ENCODE results near the gene ITSN1.

ITSN1 gene

DNA sequence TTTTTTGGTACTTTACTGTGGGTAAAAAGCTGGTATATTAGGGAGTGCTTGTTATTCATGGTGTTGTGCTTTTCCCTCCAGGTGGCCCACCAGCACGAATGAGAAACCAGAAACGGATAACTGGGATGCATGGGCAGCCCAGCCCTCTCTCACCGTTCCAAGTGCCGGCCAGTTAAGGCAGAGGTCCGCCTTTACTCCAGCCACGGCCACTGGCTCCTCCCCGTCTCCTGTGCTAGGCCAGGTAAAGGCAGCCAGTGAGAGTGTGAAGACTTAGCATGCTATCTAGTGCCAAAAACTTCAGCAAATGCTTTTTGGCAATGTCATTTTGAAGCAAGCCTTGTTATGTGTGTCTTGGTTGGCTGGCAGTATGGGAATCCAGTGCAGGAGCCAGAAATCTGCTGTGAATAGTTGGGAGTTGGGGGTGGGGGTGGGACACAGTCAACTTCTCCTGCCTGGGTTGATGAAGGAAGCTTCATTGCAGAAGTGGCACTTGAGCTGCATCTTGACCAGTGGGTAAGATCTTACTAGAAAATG lies 171.6 kb downstream of the ITSN1 start:
- TF ChIP-seq TAF1 (IDR thresholded peaks at IDR 0.05; ENCODE audit: borderline replicate concordance, insufficient read depth, low read length) = no peak
- TF ChIP-seq POLR2AphosphoS5 (IDR thresholded peaks at IDR 0.05; ENCODE audit: low read depth, low read length) = no peak
- no peak for TF ChIP-seq FOXP2 (optimal IDR thresholded peaks at IDR 0.05; ENCODE audit: borderline replicate concordance, extremely low read depth, extremely low read length, insufficient read depth)

DNA sequence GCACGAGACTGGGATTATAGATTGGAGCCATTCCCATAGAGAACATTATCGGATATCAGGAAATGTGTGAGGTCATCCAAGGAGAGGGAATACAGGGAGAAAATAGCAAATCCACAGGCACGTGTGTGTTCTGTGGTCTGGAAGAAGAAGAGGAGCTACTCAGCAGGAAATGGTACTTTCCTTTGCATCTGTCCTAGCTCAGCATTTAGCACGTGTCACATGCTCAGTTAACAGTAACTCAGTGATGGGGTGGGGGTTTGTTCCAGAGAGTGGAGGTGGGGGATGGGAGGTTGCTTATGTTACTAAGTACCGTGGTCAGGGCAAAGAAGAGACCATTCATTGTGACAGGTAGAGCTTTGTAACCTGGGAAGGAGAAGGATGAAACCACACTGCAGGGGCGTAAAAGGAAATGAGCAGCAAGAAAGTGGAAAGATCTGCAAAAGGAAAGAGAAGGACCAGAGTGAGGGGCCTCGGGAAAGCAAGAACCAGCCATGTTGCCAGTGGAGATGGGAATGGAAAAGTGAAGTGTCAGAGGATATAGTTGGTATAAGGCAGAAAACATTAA lies 172.9 kb downstream of the ITSN1 start:
- TF ChIP-seq REST (IDR thresholded peaks at IDR 0.05; ENCODE audit: insufficient read depth in 1 of 2, low read depth in 2 of 2, low read length in 2 of 2) (no peak), POLR2AphosphoS5 (IDR thresholded peaks at IDR 0.05; ENCODE audit: low read depth, low read length) (no peak), TAF1 (IDR thresholded peaks at IDR 0.05; ENCODE audit: borderline replicate concordance, insufficient read depth, low read length) (no peak), FOXP2 (optimal IDR thresholded peaks at IDR 0.05; ENCODE audit: borderline replicate concordance, extremely low read depth, extremely low read length, insufficient read depth) (no peak), SIN3A (IDR thresholded peaks at IDR 0.05; ENCODE audit: borderline replicate concordance, insufficient read depth, low read length) (no peak)

- TF ChIP-seq FOXP2 (optimal IDR thresholded peaks at IDR 0.05; ENCODE audit: borderline replicate concordance, extremely low read depth, extremely low read length, insufficient read depth) = no peak
These were observed 173.9 kb downstream of the ITSN1 start for GRCh38 chr21:33816174-33816573.

DNA sequence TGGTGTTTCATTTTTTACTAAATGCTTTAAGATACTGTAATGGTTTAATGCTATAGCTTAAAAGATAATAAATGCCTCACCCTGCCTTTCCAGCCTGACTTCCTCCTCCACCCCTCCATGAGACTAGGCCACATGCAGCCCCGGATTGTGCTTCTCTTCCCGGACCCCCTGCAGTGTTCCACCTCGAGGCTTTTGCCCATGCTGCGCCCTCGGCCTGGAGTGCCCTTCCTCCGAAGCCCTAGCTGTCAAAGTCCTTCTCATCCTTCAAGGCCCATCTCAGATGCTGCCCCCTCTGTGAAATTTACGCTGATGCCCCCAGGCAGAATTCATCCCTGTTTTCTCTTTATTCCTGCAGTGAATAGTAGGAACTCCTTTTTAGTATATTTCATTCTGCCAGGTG lies 174.8 kb downstream of the ITSN1 start:
- TF ChIP-seq POLR2AphosphoS5 (IDR thresholded peaks at IDR 0.05; ENCODE audit: low read depth, low read length) = no peak
- no peak for TF ChIP-seq TAF1 (IDR thresholded peaks at IDR 0.05; ENCODE audit: borderline replicate concordance, insufficient read depth, low read length)
- no peak for TF ChIP-seq REST (IDR thresholded peaks at IDR 0.05; ENCODE audit: insufficient read depth in 1 of 2, low read depth in 2 of 2, low read length in 2 of 2)
- TF ChIP-seq SIN3A (IDR thresholded peaks at IDR 0.05; ENCODE audit: borderline replicate concordance, insufficient read depth, low read length) = no peak
- no peak for TF ChIP-seq FOXP2 (optimal IDR thresholded peaks at IDR 0.05; ENCODE audit: borderline replicate concordance, extremely low read depth, extremely low read length, insufficient read depth)

DNA sequence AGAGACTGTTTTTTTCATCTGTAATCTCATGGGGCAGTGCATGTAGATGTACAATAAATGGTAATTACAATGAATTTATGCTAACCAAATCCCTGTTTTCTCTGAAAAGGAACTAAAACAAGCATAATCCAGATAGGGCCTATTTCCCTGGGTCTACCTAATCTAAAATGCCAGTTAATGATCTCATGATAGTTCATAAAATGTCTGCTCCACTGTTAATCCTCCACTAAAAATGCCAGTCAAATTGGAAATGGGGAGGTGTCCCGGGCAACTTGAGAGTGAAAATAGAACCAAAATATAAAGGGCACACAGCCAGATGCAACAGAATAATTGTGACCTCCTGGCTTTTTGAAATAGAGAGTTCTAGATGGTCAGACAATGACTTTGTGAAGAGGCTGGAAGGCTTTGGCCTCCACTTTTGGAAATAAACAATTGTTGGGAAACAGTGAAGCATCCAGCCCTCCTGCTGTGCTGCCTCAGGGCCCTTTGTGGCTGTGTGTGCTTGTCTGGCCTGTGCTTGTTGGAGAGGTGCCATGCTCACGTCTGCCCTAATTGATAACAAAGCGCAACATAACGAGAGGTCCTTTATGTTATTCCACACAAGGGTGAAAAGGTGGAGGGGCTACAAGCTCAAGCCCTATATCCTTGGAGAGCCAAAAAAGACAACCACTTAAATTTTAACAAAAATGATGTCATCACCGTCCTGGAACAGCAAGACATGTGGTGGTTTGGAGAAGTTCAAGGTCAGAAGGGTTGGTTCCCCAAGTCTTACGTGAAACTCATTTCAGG lies 175.6 kb downstream of the ITSN1 start:
- TF ChIP-seq FOXP2 (optimal IDR thresholded peaks at IDR 0.05; ENCODE audit: borderline replicate concordance, extremely low read depth, extremely low read length, insufficient read depth) (peak; percentile 53), SIN3A (IDR thresholded peaks at IDR 0.05; ENCODE audit: borderline replicate concordance, insufficient read depth, low read length) (no peak)

- no peak for TF ChIP-seq POLR2AphosphoS5 (IDR thresholded peaks at IDR 0.05; ENCODE audit: low read depth, low read length)
- TF ChIP-seq FOXP2 (optimal IDR thresholded peaks at IDR 0.05; ENCODE audit: borderline replicate concordance, extremely low read depth, extremely low read length, insufficient read depth) = no peak
- TF ChIP-seq REST (IDR thresholded peaks at IDR 0.05; ENCODE audit: insufficient read depth in 1 of 2, low read depth in 2 of 2, low read length in 2 of 2) = no peak
- no peak for TF ChIP-seq SIN3A (IDR thresholded peaks at IDR 0.05; ENCODE audit: borderline replicate concordance, insufficient read depth, low read length)
- no peak for TF ChIP-seq TAF1 (IDR thresholded peaks at IDR 0.05; ENCODE audit: borderline replicate concordance, insufficient read depth, low read length)
These were observed 178.0 kb downstream of the ITSN1 start for GRCh38 chr21:33820230-33820770.

Data from PFSK-1 (cell line).